GM18858 (cell line): ENCODE measurements around the gene CDR2.

Experiments used
- ATAC-seq: cut with Tn5 transposase; IDR thresholded peaks from one replicate; pipeline ENCODE4 v1.9.1; 2021; ENCODE audit not compliant: unreplicated experiment

Gene CDR2

GRCh38 chr16:22325598-22326368 is 48.6 kb downstream of the CDR2 start:
- ATAC-seq, result no peak

- no peak for ATAC-seq
Observed at GRCh38 chr16:22324787-22325597, 49.4 kb downstream of the CDR2 start.

- ATAC-seq, result no peak
Observed at GRCh38 chr16:22323959-22324786, 50.2 kb downstream of the CDR2 start.

GRCh38 chr16:22323173-22323958 is 51.1 kb downstream of the CDR2 start:
- no peak for ATAC-seq

GRCh38 chr16:22322741-22323140 is 51.7 kb downstream of the CDR2 start:
- ATAC-seq, result no peak

- no peak for ATAC-seq
Observed at GRCh38 chr16:22322021-22322471, 52.4 kb downstream of the CDR2 start.

GRCh38 chr16:22321340-22322001 is 52.9 kb downstream of the CDR2 start:
- no peak for ATAC-seq

- no peak for ATAC-seq
Observed at GRCh38 chr16:22320572-22321339, 53.7 kb downstream of the CDR2 start.

- ATAC-seq, result no peak
Observed at GRCh38 chr16:22318690-22319358, 55.6 kb downstream of the CDR2 start.

- ATAC-seq, result no peak
Observed at GRCh38 chr16:22317625-22318024, 56.8 kb downstream of the CDR2 start.

GRCh38 chr16:22317001-22317530 is 57.4 kb downstream of the CDR2 start:
- no peak for ATAC-seq

- ATAC-seq, result no peak
Observed at GRCh38 chr16:22316411-22316811, 58.0 kb downstream of the CDR2 start.

- ATAC-seq, result no peak
Observed at GRCh38 chr16:22315979-22316378, 58.4 kb downstream of the CDR2 start.

- ATAC-seq, result no peak
Observed at GRCh38 chr16:22314661-22315626, 59.5 kb downstream of the CDR2 start.

- no peak for ATAC-seq
Observed at GRCh38 chr16:22313876-22314470, 60.4 kb downstream of the CDR2 start.

GRCh38 chr16:22312897-22313781 is 61.3 kb downstream of the CDR2 start:
- ATAC-seq, result no peak
